Measurements from ENCODE around the gene SDCBP2.

GRCh38 chr20:1287787-1288569, 41.0 kb downstream of the SDCBP2 start:
- TF ChIP-seq, protein P1, sequence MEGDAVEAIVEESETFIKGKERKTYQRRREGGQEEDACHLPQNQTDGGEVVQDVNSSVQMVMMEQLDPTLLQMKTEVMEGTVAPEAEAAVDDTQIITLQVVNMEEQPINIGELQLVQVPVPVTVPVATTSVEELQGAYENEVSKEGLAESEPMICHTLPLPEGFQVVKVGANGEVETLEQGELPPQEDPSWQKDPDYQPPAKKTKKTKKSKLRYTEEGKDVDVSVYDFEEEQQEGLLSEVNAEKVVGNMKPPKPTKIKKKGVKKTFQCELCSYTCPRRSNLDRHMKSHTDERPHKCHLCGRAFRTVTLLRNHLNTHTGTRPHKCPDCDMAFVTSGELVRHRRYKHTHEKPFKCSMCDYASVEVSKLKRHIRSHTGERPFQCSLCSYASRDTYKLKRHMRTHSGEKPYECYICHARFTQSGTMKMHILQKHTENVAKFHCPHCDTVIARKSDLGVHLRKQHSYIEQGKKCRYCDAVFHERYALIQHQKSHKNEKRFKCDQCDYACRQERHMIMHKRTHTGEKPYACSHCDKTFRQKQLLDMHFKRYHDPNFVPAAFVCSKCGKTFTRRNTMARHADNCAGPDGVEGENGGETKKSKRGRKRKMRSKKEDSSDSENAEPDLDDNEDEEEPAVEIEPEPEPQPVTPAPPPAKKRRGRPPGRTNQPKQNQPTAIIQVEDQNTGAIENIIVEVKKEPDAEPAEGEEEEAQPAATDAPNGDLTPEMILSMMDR (IDR thresholded peaks at IDR 0.05), result no peak
- TF ChIP-seq POLR2AphosphoS5 (IDR thresholded peaks at IDR 0.05), result no peak
